WTC11 (cell line): ENCODE measurements around the gene POC5. TPM values are rescaled to one million over a fixed set of nuclear protein-coding genes. Genes with fewer than 3 reads are reported as not detected.

Experiments
- ATAC-seq: fragments of 200-7000 bp; cut with Tn5 transposase; 2 replicates; pipeline ENCODE4 v1.10.0; 2021; ENCODE audit warnings: mild to moderate bottlenecking, moderate library complexity
- CTCF ChIA-PET: fragments of 300-600 bp; sonication (Branson Sonifier 250); formaldehyde crosslinking; loops from one replicate; lab custom pipeline; 2021; ENCODE audit warnings: antibody characterized with exemption; lab: Charles Lee
- POLR2A ChIA-PET: fragments of 350-600 bp; sonication (Branson Sonifier 250); formaldehyde crosslinking; loops from one replicate; lab custom pipeline; 2021; ENCODE audit warnings: antibody characterized with exemption; lab: Charles Lee
- DNase-seq: peaks from one replicate; pipeline ENCODE4 v3.0.0; 2021; ENCODE audit warnings: low spot score
- H3K27ac Mint-ChIP-seq: 2 replicates; pipeline ENCODE4 v1.8.0; 2021; ENCODE audit warnings: mixed read lengths
- H3K27me3 Mint-ChIP-seq: 2 replicates; pipeline ENCODE4 v1.8.0; 2021; ENCODE audit warnings: low read depth, mild to moderate bottlenecking, moderate library complexity, mixed read lengths
- H3K36me3 Mint-ChIP-seq: 2 replicates; pipeline ENCODE4 v1.8.0; 2021; ENCODE audit warnings: mixed read lengths
- H3K4me1 Mint-ChIP-seq: 2 replicates; pipeline ENCODE4 v1.8.0; 2022; ENCODE audit warnings: mixed read lengths
- H3K4me3 Mint-ChIP-seq: 2 replicates; pipeline ENCODE4 v1.8.0; 2021; ENCODE audit warnings: mild to moderate bottlenecking, moderate library complexity, mixed read lengths
- H3K9me3 Mint-ChIP-seq: 2 replicates; pipeline ENCODE4 v1.8.0; 2021; ENCODE audit warnings: mixed read lengths
- CREM ChIP-seq: sonication (generic); formaldehyde crosslinking; IDR thresholded peaks from 2 replicates; pipeline ENCODE4 v1.8.1; 2022; ENCODE audit warnings: mild to moderate bottlenecking, missing genetic modification reagents, moderate library complexity
- FOXJ3 ChIP-seq: sonication (generic); formaldehyde crosslinking; IDR thresholded peaks from 2 replicates; pipeline ENCODE4 v1.9.0; 2021; ENCODE audit warnings: missing genetic modification reagents, mild to moderate bottlenecking, borderline replicate concordance
- FOXP1 ChIP-seq: sonication (generic); formaldehyde crosslinking; IDR thresholded peaks from 2 replicates; pipeline ENCODE4 v1.8.0; 2022; ENCODE audit warnings: missing genetic modification reagents, mild to moderate bottlenecking, moderate library complexity, borderline replicate concordance
- GTF2I ChIP-seq: fragments of 250-450 bp; sonication (Bioruptor Pico); conservative IDR thresholded peaks from 2 replicates; pipeline ENCODE4 v1.4.0; 2021; ENCODE audit warnings: mild to moderate bottlenecking
- JAZF1 ChIP-seq: fragments of 250-450 bp; sonication (Bioruptor Pico); IDR thresholded peaks from 2 replicates; pipeline ENCODE4 v1.9.0; 2021; ENCODE audit warnings: moderate library complexity, mild to moderate bottlenecking, inconsistent platforms
- MXD4 ChIP-seq: fragments of 250-450 bp; sonication (Bioruptor Pico); IDR thresholded peaks from 2 replicates; pipeline ENCODE4 v1.8.0; 2021; ENCODE audit warnings: mild to moderate bottlenecking, moderate library complexity, borderline replicate concordance
- NR2C2 ChIP-seq: sonication (generic); formaldehyde crosslinking; IDR thresholded peaks from 2 replicates; pipeline ENCODE4 v1.8.0; 2022; ENCODE audit warnings: mild to moderate bottlenecking, missing genetic modification reagents
- PRRX2 ChIP-seq: fragments of 250-450 bp; sonication (Bioruptor Pico); IDR thresholded peaks from 2 replicates; pipeline ENCODE4 v1.8.0; 2021; ENCODE audit warnings: mild to moderate bottlenecking
- RELA ChIP-seq: sonication (generic); formaldehyde crosslinking; IDR thresholded peaks from 2 replicates; pipeline ENCODE4 v1.8.1; 2022; ENCODE audit warnings: missing genetic modification reagents, mild to moderate bottlenecking, borderline replicate concordance
- SMAD3 ChIP-seq: sonication (generic); formaldehyde crosslinking; IDR thresholded peaks from 2 replicates; pipeline ENCODE4 v1.8.0; 2022; ENCODE audit warnings: missing genetic modification reagents, mild to moderate bottlenecking, borderline replicate concordance
- SOX15 ChIP-seq: fragments of 250-450 bp; sonication (Bioruptor Pico); IDR thresholded peaks from 2 replicates; pipeline ENCODE4 v1.9.0; 2021; ENCODE audit warnings: mild to moderate bottlenecking
- TEAD4 ChIP-seq: sonication (generic); formaldehyde crosslinking; IDR thresholded peaks from 2 replicates; pipeline ENCODE4 v1.8.0; 2022; ENCODE audit warnings: mild to moderate bottlenecking, missing genetic modification reagents
- ZBTB21 ChIP-seq: sonication (generic); formaldehyde crosslinking; IDR thresholded peaks from 2 replicates; pipeline ENCODE4 v1.8.1; 2023; ENCODE audit warnings: mild to moderate bottlenecking, missing genetic modification reagents, borderline replicate concordance
- ZNF121 ChIP-seq: sonication (generic); formaldehyde crosslinking; IDR thresholded peaks from 2 replicates; pipeline ENCODE4 v1.8.0; 2023; ENCODE audit warnings: missing genetic modification reagents
- ZNF219 ChIP-seq: sonication (generic); formaldehyde crosslinking; IDR thresholded peaks from 2 replicates; pipeline ENCODE4 v1.8.0; 2023; ENCODE audit warnings: missing genetic modification reagents, mild to moderate bottlenecking, borderline replicate concordance
- ZNF396 ChIP-seq: fragments of 250-450 bp; sonication (Bioruptor Pico); IDR thresholded peaks from 2 replicates; pipeline ENCODE4 v1.8.0; 2021; ENCODE audit warnings: mild to moderate bottlenecking, moderate library complexity, borderline replicate concordance
- ZNF416 ChIP-seq: fragments of 250-450 bp; sonication (Bioruptor Pico); IDR thresholded peaks from 2 replicates; pipeline ENCODE4 v1.9.0; 2021; ENCODE audit warnings: mild to moderate bottlenecking, inconsistent platforms
- ZNF423 ChIP-seq: fragments of 250-450 bp; sonication (Bioruptor Pico); IDR thresholded peaks from 2 replicates; pipeline ENCODE4 v2.1.2; 2022; ENCODE audit warnings: mild to moderate bottlenecking, moderate library complexity
- total RNA-seq: library from RNA; stranded (reverse); gene quantifications from 3 replicates; pipeline ENCODE4 v1.2.3, GENCODE V29; 2021
- TF ChIP-seq, protein P1 (sequence below): sonication (generic); formaldehyde crosslinking; IDR thresholded peaks from 2 replicates; pipeline ENCODE4 v1.8.0; 2022; ENCODE audit warnings: mild to moderate bottlenecking, missing genetic modification reagents
- TF ChIP-seq, protein P2 (sequence below): sonication (generic); formaldehyde crosslinking; IDR thresholded peaks from 2 replicates; pipeline ENCODE4 v1.8.0; 2022; ENCODE audit warnings: mild to moderate bottlenecking, missing genetic modification reagents
- TF ChIP-seq, protein P3 (sequence below): sonication (generic); formaldehyde crosslinking; IDR thresholded peaks from 2 replicates; pipeline ENCODE4 v1.8.0; 2022; ENCODE audit warnings: mild to moderate bottlenecking, missing genetic modification reagents
- TF ChIP-seq, protein P4 (sequence below): sonication (generic); formaldehyde crosslinking; IDR thresholded peaks from 2 replicates; pipeline ENCODE4 v1.8.0; 2023; ENCODE audit warnings: mild to moderate bottlenecking, missing genetic modification reagents
- TF ChIP-seq, protein P5 (sequence below): sonication (generic); formaldehyde crosslinking; IDR thresholded peaks from 2 replicates; pipeline ENCODE4 v1.8.0; 2022; ENCODE audit warnings: missing genetic modification reagents

Gene POC5
- total RNA-seq, 1 experiment from 2014 or later: 13.4 TPM

DNA sequence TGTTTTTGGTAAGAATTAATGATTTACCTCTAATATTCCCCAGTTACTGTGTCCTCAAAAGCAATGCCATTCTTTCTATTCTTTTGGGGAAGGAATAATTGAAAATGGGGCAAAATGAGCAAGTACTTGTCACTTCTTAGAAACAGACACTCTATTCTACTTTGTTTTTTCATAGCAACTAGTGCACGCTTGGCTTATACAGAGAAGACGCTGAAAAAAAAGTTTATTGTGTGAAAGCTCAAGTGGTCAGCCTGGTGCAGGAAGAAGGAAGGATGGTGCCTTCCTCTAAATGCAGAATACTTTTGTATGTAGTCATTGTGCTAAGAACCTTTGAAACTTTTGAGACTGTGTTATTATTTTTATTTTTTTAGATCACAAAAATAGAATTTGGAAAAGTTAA is 76.4 kb downstream of the POC5 start:
- Mint-ChIP-seq H3K27me3 (no peaks in the 10 kb centered on the region; the same call in 1 of the 2 replicates), H3K9me3 (peaks cover 3% of the 10 kb centered on the region; the same call in 1 of the 2 replicates)
- CTCF ChIA-PET: no interaction called here
- no peak for ATAC-seq
- TF ChIP-seq, protein P1, sequence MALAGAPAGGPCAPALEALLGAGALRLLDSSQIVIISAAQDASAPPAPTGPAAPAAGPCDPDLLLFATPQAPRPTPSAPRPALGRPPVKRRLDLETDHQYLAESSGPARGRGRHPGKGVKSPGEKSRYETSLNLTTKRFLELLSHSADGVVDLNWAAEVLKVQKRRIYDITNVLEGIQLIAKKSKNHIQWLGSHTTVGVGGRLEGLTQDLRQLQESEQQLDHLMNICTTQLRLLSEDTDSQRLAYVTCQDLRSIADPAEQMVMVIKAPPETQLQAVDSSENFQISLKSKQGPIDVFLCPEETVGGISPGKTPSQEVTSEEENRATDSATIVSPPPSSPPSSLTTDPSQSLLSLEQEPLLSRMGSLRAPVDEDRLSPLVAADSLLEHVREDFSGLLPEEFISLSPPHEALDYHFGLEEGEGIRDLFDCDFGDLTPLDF (CRISPR knock-in tag): no peak
- TF ChIP-seq GTF2I (CRISPR knock-in tag): no peak
- no peak for TF ChIP-seq ZNF121
- no peak for TF ChIP-seq FOXJ3 (CRISPR knock-in tag)
- no peak for TF ChIP-seq SMAD3 (CRISPR knock-in tag)
- no peak for TF ChIP-seq NR2C2 (CRISPR knock-in tag)
- TF ChIP-seq, all 79 proteins: peak for 0
- POLR2A ChIA-PET: no interaction called here
- no peak overlapping the region for H3K27ac Mint-ChIP-seq
- no peak overlapping the region for H3K4me3 Mint-ChIP-seq
- no peaks in the 10 kb centered on the region for H3K36me3 Mint-ChIP-seq
- no peaks in the 10 kb centered on the region for H3K4me1 Mint-ChIP-seq
- no peak for DNase-seq

DNA sequence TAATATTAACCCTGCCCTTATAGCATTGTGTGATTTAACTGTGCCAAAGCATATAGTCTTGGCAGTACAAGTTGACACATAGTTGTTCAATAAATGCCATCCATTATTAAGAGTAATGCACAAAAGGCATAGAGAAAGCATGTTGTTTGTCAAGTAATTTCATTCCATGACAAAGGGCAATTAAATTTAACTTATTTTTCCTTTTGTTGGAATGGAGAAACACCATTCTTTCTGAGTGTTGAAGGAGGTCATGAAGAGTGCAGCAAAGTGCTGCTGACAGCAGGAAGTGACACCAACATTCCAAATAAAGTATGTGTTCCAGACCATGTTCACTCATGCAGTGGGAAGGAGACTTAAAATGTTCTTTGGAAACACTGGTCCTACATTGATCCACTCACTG is 76.8 kb downstream of the POC5 start:
- H3K4me3 Mint-ChIP-seq: no peak overlapping the region
- TF ChIP-seq RELA (no peak), TEAD4 (no peak), PRRX2 (no peak), ZNF396 (CRISPR knock-in tag) (no peak), CREM (CRISPR knock-in tag) (no peak), MXD4 (CRISPR knock-in tag) (no peak), ZNF219 (CRISPR knock-in tag) (no peak), ZNF423 (CRISPR knock-in tag) (no peak)
- TF ChIP-seq, protein P2, sequence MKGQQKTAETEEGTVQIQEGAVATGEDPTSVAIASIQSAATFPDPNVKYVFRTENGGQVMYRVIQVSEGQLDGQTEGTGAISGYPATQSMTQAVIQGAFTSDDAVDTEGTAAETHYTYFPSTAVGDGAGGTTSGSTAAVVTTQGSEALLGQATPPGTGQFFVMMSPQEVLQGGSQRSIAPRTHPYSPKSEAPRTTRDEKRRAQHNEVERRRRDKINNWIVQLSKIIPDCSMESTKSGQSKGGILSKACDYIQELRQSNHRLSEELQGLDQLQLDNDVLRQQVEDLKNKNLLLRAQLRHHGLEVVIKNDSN (CRISPR knock-in tag): no peak
- POLR2A ChIA-PET: no interaction called here
- DNase-seq (no peak), ATAC-seq (no peak)
- CTCF ChIA-PET: no interaction called here
- no peaks in the 10 kb centered on the region for H3K4me1 Mint-ChIP-seq
- no peaks in the 10 kb centered on the region; the same call in 1 of the 2 replicates for H3K27me3 Mint-ChIP-seq
- H3K27ac Mint-ChIP-seq: no peak overlapping the region
- peaks cover 3% of the 10 kb centered on the region; the same call in 1 of the 2 replicates for H3K9me3 Mint-ChIP-seq
- H3K36me3 Mint-ChIP-seq: no peaks in the 10 kb centered on the region

DNA sequence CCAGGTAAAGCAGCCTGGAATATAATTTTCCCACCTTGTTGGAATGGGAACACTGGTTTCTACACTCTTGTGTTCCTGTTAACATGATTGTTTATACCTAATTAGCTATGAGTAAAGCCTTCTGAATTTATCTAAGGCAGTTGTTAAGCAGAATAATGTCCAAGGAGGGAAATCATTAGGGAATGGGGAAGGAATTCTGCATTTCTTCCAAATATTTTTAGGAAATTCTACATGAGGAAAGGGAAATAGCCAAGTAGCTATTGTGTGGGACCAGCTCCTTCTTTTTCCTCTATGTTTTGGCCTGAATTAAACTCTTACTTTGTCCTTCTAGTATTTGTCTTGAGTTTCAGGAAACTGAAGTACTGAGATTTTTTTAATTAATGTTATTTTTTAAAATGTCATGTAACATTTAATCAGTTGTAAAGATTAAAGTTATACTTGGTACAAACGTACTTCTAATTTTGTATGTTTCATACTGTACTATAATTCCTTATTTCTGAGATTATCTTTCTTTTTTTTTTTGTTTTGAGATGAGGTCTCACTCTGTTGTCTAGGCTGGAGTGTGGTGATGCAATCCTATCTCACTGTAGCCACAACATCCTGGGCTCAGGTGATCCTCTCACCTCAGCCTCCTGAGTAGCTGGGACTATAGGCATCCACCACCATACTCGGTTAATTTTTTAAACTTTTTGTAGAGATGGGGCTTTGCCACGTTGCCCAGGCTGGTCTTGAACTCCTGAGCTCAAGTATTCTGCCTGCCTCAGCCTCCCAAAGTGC is 77.5 kb downstream of the POC5 start:
- Mint-ChIP-seq H3K4me1 (0 out of 2 replicates have a peak, but pooled peaks cover 1% of the 10 kb centered on the region), H3K27ac (no peak overlapping the region), H3K36me3 (no peaks in the 10 kb centered on the region), H3K9me3 (peaks cover 3% of the 10 kb centered on the region), H3K4me3 (no peak overlapping the region), H3K27me3 (no peaks in the 10 kb centered on the region; the same call in 1 of the 2 replicates)
- CTCF ChIA-PET: no interaction called here
- ATAC-seq (no peak), DNase-seq (no peak)
- POLR2A ChIA-PET: no interaction called here
- TF ChIP-seq JAZF1 (CRISPR knock-in tag) (no peak), ZNF396 (CRISPR knock-in tag) (no peak), RELA (no peak), SOX15 (CRISPR knock-in tag) (no peak), ZBTB21 (CRISPR knock-in tag) (no peak), FOXP1 (CRISPR knock-in tag) (no peak), ZNF416 (no peak), SMAD3 (CRISPR knock-in tag) (no peak), FOXJ3 (CRISPR knock-in tag) (no peak)
- TF ChIP-seq, protein P3, sequence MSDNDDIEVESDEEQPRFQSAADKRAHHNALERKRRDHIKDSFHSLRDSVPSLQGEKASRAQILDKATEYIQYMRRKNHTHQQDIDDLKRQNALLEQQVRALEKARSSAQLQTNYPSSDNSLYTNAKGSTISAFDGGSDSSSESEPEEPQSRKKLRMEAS: no peak
- TF ChIP-seq, protein P4, sequence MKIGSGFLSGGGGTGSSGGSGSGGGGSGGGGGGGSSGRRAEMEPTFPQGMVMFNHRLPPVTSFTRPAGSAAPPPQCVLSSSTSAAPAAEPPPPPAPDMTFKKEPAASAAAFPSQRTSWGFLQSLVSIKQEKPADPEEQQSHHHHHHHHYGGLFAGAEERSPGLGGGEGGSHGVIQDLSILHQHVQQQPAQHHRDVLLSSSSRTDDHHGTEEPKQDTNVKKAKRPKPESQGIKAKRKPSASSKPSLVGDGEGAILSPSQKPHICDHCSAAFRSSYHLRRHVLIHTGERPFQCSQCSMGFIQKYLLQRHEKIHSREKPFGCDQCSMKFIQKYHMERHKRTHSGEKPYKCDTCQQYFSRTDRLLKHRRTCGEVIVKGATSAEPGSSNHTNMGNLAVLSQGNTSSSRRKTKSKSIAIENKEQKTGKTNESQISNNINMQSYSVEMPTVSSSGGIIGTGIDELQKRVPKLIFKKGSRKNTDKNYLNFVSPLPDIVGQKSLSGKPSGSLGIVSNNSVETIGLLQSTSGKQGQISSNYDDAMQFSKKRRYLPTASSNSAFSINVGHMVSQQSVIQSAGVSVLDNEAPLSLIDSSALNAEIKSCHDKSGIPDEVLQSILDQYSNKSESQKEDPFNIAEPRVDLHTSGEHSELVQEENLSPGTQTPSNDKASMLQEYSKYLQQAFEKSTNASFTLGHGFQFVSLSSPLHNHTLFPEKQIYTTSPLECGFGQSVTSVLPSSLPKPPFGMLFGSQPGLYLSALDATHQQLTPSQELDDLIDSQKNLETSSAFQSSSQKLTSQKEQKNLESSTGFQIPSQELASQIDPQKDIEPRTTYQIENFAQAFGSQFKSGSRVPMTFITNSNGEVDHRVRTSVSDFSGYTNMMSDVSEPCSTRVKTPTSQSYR (CRISPR knock-in tag): no peak
- TF ChIP-seq, protein P5, sequence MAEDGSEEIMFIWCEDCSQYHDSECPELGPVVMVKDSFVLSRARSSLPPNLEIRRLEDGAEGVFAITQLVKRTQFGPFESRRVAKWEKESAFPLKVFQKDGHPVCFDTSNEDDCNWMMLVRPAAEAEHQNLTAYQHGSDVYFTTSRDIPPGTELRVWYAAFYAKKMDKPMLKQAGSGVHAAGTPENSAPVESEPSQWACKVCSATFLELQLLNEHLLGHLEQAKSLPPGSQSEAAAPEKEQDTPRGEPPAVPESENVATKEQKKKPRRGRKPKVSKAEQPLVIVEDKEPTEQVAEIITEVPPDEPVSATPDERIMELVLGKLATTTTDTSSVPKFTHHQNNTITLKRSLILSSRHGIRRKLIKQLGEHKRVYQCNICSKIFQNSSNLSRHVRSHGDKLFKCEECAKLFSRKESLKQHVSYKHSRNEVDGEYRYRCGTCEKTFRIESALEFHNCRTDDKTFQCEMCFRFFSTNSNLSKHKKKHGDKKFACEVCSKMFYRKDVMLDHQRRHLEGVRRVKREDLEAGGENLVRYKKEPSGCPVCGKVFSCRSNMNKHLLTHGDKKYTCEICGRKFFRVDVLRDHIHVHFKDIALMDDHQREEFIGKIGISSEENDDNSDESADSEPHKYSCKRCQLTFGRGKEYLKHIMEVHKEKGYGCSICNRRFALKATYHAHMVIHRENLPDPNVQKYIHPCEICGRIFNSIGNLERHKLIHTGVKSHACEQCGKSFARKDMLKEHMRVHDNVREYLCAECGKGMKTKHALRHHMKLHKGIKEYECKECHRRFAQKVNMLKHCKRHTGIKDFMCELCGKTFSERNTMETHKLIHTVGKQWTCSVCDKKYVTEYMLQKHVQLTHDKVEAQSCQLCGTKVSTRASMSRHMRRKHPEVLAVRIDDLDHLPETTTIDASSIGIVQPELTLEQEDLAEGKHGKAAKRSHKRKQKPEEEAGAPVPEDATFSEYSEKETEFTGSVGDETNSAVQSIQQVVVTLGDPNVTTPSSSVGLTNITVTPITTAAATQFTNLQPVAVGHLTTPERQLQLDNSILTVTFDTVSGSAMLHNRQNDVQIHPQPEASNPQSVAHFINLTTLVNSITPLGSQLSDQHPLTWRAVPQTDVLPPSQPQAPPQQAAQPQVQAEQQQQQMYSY (CRISPR knock-in tag): no peak
